Activated CD8-positive, alpha-beta T cell treated with anti-CD3 and anti-CD28 coated beads, Interleukin-2, amount 10 ng/mL, durations not matched to agents 7 days and 5 days (primary cell): Measurements from ENCODE around the gene PASK. TPM values are rescaled to one million over a fixed set of nuclear protein-coding genes. Genes with fewer than 3 reads are reported as not detected.
"Not testable (repeated sequence)": the region's sequence is repeated elsewhere in the genome, so short reads cannot be mapped to it uniquely, and the experiment has no call there.

Experiments
- ATAC-seq: fragments of 150-1000 bp; cut with Tn5 transposase; one replicate; pipeline ENCODE4 v1.10.0; 2021; ENCODE audit warnings: moderate library complexity
- CTCF ChIA-PET: fragments of 350-600 bp; sonication (Branson Sonifier 250); formaldehyde crosslinking; loops from one replicate; lab custom pipeline; 2021; ENCODE audit warnings: antibody characterized with exemption; lab: Charles Lee
- POLR2A ChIA-PET: fragments of 350-600 bp; sonication (Branson Sonifier 250); formaldehyde crosslinking; loops from one replicate; lab custom pipeline; 2021; ENCODE audit warnings: antibody characterized with exemption; lab: Charles Lee
- DNase-seq: peaks from one replicate; pipeline ENCODE4 v3.0.0-alpha.2; 2020
- H3K27ac Mint-ChIP-seq: one replicate; pipeline ENCODE4 v1.8.0; 2021; ENCODE audit warnings: mild to moderate bottlenecking, mixed read lengths
- H3K27me3 Mint-ChIP-seq: one replicate; pipeline ENCODE4 v1.8.0; 2021; ENCODE audit warnings: low read depth, mixed read lengths
- H3K36me3 Mint-ChIP-seq: one replicate; pipeline ENCODE4 v1.8.0; 2021; ENCODE audit warnings: low read depth, mixed read lengths
- H3K4me1 Mint-ChIP-seq: one replicate; pipeline ENCODE4 v1.8.0; 2021; ENCODE audit warnings: low read depth, mixed read lengths
- H3K4me3 Mint-ChIP-seq: one replicate; pipeline ENCODE4 v1.8.0; 2021; ENCODE audit warnings: mild to moderate bottlenecking, mixed read lengths
- H3K9me3 Mint-ChIP-seq: one replicate; pipeline ENCODE4 v1.8.0; 2022; ENCODE audit warnings: mixed read lengths; ENCODE audit not compliant: insufficient read depth
- total RNA-seq, 2 experiments: library from RNA; stranded (reverse); gene quantifications; one replicate each; pipeline ENCODE4 v1.2.3, GENCODE V29; 2021

Gene PASK
- total RNA-seq, 2 experiments from 2014 or later: 46.7 to 52.4 TPM

DNA sequence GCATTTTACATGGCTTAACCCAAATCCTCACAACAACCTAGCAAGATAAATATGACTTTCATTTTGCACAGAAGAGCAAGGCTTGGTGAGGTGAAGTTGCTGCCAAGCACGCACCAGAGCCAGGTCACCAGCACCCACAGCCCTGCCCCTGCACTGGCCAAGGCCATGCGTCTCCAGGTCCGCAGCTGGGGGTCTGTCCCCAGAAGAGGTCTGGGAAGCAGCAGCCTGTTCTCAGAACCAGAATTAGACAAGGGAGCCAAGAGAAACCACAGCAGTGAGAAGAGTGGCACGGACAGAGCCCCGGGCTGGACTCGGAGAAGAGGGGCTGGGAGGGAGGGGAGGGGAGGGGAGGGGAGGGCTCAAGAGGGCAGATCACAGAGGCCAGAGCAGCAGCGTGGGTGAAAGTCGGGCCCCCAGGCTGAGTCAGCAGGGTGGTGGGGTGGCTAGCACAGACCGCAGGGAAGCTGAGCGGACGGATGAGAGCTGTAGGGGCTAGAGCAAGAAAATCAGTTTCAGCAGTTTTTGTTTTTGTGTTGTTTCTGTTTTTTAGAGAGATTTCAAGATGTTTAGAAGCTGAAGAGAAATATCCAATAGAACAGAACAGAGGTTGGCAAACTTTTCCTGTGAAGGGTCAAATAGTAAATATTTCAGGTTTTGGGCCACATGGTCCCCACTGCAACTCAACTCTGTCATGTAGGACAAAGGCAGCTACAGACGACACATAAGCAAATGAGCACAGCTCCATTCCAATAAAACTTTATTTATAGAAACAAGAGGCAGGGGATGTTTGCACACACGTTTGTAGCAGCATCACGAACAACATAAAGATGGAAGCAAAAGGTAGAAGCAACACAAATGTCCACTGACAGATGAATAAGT lies 39.8 kb downstream of the PASK start:
- Mint-ChIP-seq H3K4me1 (peaks cover 52% of the 10 kb centered on the region), H3K36me3 (peaks cover 35% of the 10 kb centered on the region), H3K27me3 (no peaks in the 10 kb centered on the region), H3K9me3 (no peaks in the 10 kb centered on the region), H3K27ac (peak overlapping the region; percentile 97), H3K4me3 (peak overlapping the region; percentile 59)
- POLR2A ChIA-PET: interaction anchor here (1.7 to 5.1 kb wide), 5 partner anchors 7 to 40 kb away, joined by 5 to 37 read pairs (median 11); partner anchors contain the start of genes MTERF4, PASK and PPP1R7
- CTCF ChIA-PET: interaction anchor here (1.0 to 1.2 kb wide), 2 partner anchors 32 to 40 kb away, joined by 3 read pairs; partner anchors contain the start of gene PASK
- no peak for DNase-seq
- peak; percentile 38 for ATAC-seq

DNA sequence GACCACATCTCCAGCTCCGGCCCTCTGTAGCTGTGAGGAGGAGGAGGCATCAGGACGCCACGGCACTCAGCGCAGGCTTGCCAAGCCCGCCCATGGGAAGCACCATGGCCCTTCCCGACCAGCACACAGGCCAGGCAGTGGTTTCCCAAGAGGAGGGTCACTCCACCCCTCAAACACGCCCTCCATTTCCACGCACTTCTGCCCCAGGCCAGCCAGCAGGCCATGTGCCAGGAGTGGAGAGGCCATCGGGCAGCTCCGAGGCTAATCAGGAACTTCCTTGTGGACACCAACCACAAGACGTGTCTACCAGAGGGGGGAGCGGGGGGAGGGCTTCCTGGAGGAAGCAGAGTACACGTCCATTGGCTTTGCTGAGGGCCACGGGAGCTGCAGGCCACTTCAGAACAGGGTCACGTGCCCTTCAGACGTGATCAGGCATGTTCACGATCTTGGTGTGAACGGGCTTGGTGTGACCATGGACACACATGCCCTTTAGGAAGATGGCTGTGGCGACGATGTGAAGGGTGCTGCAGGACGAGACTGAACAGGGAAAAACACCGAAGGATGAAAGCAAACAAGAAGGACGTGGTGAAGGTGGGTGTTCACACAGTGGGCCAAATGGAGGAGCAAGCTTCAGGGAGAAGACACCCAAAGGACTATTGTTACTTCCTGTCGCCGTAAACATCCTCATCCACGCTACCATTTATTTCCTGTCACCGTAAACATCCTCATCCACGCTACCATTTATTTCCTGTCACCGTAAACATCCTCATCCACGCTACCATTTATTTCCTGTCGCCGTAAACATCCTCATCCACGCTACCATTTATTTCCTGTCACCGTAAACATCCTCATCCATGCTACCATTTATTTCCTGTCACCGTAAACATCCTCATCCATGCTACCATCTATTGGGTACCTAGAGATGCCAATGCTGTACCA lies 40.7 kb downstream of the PASK start:
- ATAC-seq (peak; percentile 13), DNase-seq (peak; percentile 58)
- Mint-ChIP-seq H3K27ac (peak overlapping the region; percentile 97), H3K9me3 (no peaks in the 10 kb centered on the region), H3K27me3 (no peaks in the 10 kb centered on the region), H3K4me1 (peaks cover 58% of the 10 kb centered on the region), H3K4me3 (peak overlapping the region; percentile 59), H3K36me3 (peaks cover 31% of the 10 kb centered on the region)
- ChIA-PET CTCF (no interaction called here), POLR2A (interaction anchor here (0.7 to 2.4 kb wide), 4 partner anchors 8 to 510 kb away, joined by 3 to 11 read pairs (median 5); partner anchors contain the start of genes PASK and PPP1R7)

DNA sequence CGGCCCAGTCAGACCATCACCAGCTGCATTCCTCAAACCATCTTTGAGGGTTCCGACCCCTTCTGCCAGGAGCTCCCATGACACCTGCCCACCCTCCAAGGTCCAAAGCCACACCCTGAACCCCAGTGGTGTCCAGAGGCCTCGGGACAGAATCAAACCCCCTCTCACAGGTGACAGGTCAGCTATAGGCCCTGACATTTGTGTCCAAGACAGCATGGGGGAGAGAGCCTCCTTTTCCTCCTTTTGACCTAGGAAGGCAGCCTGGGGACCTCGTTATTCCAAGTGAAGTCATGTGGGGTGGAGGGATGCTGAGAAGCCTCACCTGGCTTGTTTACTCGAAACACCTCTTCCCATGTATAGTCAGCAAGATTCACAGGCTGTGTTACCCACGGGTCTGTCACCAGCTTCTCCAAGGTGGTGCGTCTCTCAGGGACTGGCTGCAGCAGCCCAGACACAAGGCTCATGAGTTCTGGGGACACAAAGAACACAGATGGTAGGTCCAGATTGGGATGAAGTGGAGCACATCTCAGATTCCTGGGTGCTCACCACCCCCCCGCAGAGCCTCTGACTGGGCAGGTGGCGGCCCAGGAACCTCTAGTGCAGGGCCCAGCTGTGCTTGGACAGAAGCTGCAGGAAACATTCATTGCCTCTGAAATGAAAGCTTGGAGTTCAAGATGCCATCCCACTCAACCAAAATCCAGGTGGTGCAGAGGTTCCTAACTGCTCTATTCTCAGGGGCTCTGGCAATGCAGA lies 42.1 kb downstream of the PASK start:
- no peak for ATAC-seq
- Mint-ChIP-seq H3K9me3 (no peaks in the 10 kb centered on the region), H3K36me3 (peaks cover 33% of the 10 kb centered on the region), H3K4me1 (peaks cover 60% of the 10 kb centered on the region), H3K27ac (no peak overlapping the region), H3K27me3 (no peaks in the 10 kb centered on the region), H3K4me3 (no peak overlapping the region)
- ChIA-PET CTCF (no interaction called here), POLR2A (interaction anchor here (0.6 to 0.8 kb wide), 2 partner anchors 11 to 526 kb away, joined by 3 read pairs; no protein-coding TSS in a partner anchor)
- DNase-seq: no peak

DNA sequence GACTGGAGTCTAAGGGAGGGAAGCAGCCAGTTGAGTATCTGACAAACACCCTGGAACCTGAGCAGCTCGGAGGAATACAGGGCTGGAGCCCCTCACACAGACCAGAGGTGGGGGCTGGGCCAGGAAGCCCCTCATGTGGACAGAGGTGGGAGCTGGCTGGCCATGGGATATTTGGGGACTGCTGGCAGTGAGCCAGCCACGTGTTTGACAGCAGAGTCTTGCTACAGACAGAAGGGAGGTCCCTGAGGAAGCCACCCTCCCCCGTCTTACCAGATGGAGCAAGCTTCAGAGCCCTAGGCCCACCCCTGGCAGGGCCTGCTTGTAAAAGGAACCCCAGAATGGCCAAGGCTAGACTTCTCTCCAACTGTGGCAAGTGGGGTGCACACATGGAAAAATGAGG lies 43.6 kb downstream of the PASK start:
- H3K4me1 Mint-ChIP-seq: peaks cover 51% of the 10 kb centered on the region
- ChIA-PET POLR2A (no interaction called here), CTCF (no interaction called here)
- H3K27me3 Mint-ChIP-seq: no peaks in the 10 kb centered on the region
- no peak overlapping the region for H3K27ac Mint-ChIP-seq
- H3K36me3 Mint-ChIP-seq: peaks cover 25% of the 10 kb centered on the region
- DNase-seq (no peak), ATAC-seq (no peak)
- H3K9me3 Mint-ChIP-seq: no peaks in the 10 kb centered on the region
- H3K4me3 Mint-ChIP-seq: no peak overlapping the region

DNA sequence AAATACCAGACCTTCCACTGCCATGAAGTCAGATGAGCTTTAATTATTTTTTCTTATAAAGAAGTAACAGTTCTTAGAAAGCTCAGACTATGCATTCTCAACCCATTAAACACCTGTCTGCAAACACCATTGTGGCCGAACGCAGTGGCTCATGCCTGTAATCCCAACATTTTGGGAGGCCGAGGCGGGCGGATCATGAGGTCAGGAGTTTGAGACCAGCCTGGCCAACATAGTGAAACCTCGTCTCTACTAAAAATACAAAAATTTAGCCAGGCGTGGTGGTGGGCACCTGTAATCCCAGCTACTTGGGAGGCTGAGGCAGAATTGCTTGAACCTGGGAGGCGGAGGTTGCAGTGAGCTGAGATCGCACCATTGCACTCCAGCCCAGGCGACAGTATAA lies 44.7 kb downstream of the PASK start:
- peaks cover 25% of the 10 kb centered on the region for H3K36me3 Mint-ChIP-seq
- CTCF ChIA-PET: interaction anchor here (0.8 to 1.8 kb wide), 2 partner anchors 27 to 45 kb away, joined by 3 to 4 read pairs; partner anchors contain the start of gene PASK
- H3K27me3 Mint-ChIP-seq, POLR2A ChIA-PET, H3K4me3 Mint-ChIP-seq, ATAC-seq, H3K27ac Mint-ChIP-seq, H3K9me3 Mint-ChIP-seq, DNase-seq: not testable (repeated sequence)
- peaks cover 49% of the 10 kb centered on the region for H3K4me1 Mint-ChIP-seq

DNA sequence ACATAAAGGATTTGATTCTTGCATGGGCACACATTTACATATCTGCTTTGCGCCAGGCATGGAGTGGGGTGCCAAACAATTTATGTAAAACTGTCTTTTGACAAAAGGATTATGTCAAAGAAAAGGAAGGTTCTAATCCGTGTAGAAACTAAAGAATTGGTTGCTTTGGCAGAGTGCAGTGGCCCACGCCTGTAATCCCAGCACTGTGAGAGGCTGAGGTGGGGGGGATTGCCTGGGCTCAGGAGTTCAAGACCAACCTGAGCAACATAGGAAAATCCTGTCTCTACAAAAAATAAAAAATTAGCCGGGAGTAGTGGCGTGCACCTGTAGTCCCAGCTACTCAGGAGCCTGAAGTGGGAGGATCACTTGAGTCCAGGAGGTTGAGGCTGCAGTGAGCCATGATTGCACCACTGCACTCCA lies 46.1 kb downstream of the PASK start:
- ATAC-seq: no peak
- Mint-ChIP-seq H3K27ac (peak overlapping the region; percentile 98), H3K36me3 (peaks cover 26% of the 10 kb centered on the region), H3K9me3 (no peaks in the 10 kb centered on the region), H3K4me1 (peaks cover 41% of the 10 kb centered on the region), H3K4me3 (peak overlapping the region; percentile 96), H3K27me3 (no peaks in the 10 kb centered on the region)
- CTCF ChIA-PET: interaction anchor here (1.7 to 1.8 kb wide), 2 partner anchors 25 to 46 kb away, joined by 4 to 7 read pairs; partner anchors contain the start of gene PASK
- POLR2A ChIA-PET: no interaction called here
- no peak for DNase-seq

DNA sequence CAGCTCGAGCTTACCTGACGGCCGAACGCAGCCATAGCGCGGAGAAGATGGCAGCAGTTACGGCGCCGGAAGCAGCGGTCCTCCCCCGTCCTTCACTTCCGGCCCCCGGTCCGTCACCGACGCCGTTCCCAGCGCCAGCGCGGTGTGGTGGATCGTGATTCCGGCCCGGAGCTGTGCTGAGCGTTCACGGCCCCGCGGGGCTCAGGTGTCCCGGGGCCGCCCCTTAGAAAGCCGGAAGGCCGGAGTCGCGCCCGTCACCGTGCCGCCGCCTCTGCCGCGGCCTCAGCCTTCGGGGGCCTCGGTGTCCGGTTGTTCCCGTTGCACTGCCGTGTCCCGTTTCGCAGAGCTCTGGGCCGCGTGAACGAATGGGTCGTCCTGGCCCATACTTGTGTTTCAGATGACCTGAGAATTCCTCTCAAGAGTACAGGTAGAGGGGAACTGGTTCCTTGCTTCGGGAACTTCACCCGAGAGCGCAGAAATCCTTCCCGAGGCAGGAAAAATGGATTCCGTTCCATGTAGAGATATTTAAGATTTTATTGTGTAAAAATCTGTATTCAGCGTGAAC lies 47.0 kb downstream of the PASK start, which contains the start of gene MTERF4:
MTERF4 (minus strand) TSS at position 49 of the 565 bp plus-strand sequence; CDS start at position 35, 14 bp downstream.
- ATAC-seq (peak; percentile 97), DNase-seq (peak; percentile 89)
- Mint-ChIP-seq H3K27ac (peak within 1 kb of the TSS; percentile 98), H3K36me3 (peaks cover 28% of the 10 kb centered on the region), H3K27me3 (no peaks in the 10 kb centered on the region), H3K9me3 (no peaks in the 10 kb centered on the region), H3K4me3 (peak within 1 kb of the TSS; percentile 96), H3K4me1 (peaks cover 41% of the 10 kb centered on the region)
- POLR2A ChIA-PET: interaction anchor here (0.5 to 2.0 kb wide), 8 partner anchors 8 to 478 kb away, joined by 3 to 18 read pairs (median 6); partner anchors contain the start of genes PASK and PPP1R7
- CTCF ChIA-PET: interaction anchor here (0.9 to 2.1 kb wide), 4 partner anchors 13 to 49 kb away, joined by 3 to 8 read pairs (median 6); partner anchors contain the start of gene PPP1R7

DNA sequence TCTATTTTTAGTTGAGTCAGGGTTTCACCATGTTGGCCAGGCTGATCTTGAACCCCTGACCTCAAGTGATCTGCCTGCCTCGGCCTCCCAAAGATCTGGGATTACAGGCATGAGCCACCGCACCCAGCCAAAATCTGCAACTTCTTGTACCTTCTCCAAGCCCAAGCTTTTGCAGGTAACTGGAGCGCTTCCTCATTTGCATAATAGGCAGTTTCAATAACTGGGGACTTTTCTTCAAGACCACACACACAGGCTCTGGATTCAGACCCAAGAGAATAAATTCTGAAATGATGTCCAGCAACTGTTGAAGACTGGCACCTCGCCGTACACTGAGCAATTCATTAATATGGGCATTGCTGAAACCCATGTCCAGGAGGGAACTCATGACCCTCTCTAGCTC lies 50.0 kb downstream of the PASK start:
- Mint-ChIP-seq H3K36me3 (peaks cover 36% of the 10 kb centered on the region), H3K9me3 (no peaks in the 10 kb centered on the region), H3K4me3 (no peak overlapping the region), H3K27me3 (no peaks in the 10 kb centered on the region), H3K4me1 (peaks cover 55% of the 10 kb centered on the region), H3K27ac (no peak overlapping the region)
- ChIA-PET POLR2A (no interaction called here), CTCF (no interaction called here)
- DNase-seq (no peak), ATAC-seq (no peak)

DNA sequence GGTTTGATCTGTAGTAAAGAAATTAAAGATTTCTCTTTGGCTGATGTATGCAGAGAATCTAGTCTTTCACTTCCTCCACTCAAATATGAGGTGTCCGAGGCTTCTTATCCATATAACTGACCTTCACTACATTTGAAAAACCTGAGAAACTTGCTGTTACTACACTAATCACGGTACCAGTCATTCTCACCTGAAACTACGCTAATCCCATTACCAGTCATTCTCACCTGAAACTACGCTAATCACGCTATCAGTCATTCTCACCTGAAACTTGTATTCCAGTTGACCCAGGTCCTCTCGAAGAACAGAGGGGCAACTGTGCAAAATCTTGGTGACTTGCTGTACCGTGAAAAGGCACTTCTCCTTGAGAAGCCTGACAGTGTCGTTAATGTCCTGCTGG lies 52.3 kb downstream of the PASK start:
- Mint-ChIP-seq H3K36me3 (peaks cover 36% of the 10 kb centered on the region), H3K27me3 (no peaks in the 10 kb centered on the region), H3K9me3 (no peaks in the 10 kb centered on the region), H3K27ac (no peak overlapping the region), H3K4me3 (no peak overlapping the region), H3K4me1 (peaks cover 38% of the 10 kb centered on the region)
- DNase-seq: no peak
- no peak for ATAC-seq
- ChIA-PET CTCF (interaction anchor here (1.4 kb wide), 1 partner anchor 19 kb away, joined by 4 read pairs; no protein-coding TSS in a partner anchor), POLR2A (no interaction called here)

DNA sequence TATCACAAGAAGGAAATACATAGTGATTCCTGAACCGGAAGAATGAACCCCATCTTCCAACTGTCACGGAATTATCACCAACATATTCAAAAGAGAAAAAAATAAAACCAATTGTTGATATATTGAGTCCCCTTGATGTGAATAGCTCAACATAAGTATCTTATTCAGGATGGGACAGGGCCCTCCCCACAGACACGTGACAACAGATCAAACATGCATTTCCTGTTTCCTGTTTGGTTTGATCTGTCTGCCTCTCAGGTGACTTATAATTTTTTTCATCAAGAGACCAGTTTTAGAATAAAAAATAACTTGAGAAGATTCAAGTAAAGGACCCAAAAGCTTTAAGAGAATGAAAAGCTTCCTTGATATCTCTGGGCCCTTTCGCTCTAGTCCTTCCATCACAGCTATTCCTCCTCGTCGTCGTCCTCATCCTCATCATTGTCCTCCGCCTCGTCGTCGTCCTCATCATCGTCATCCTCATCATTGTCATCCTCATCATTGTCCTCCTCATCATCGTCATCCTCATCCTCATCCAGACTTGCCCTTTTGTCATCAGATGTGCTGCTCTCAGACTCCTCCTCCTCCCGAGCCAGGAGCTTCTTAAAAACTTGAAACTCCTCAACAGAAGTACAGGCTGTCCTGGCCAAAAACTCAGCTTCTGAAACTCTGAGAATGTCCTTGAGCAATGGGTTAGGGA lies 53.5 kb downstream of the PASK start:
- no peaks in the 10 kb centered on the region for H3K27me3 Mint-ChIP-seq
- H3K4me1 Mint-ChIP-seq: peaks cover 33% of the 10 kb centered on the region
- H3K27ac Mint-ChIP-seq: peak overlapping the region; percentile 32
- DNase-seq: peak; percentile 55
- ChIA-PET POLR2A (interaction anchor here (0.5 to 2.1 kb wide), 3 partner anchors 11 to 416 kb away, joined by 3 to 8 read pairs (median 3); no protein-coding TSS in a partner anchor), CTCF (interaction anchor here (1.6 kb wide), 1 partner anchor 17 kb away, joined by 6 read pairs; no protein-coding TSS in a partner anchor)
- H3K36me3 Mint-ChIP-seq: peaks cover 42% of the 10 kb centered on the region
- H3K4me3 Mint-ChIP-seq: no peak overlapping the region
- peak; percentile 74 for ATAC-seq
- H3K9me3 Mint-ChIP-seq: no peaks in the 10 kb centered on the region
